HepG2 (cell line): Measurements from ENCODE around the gene GNB1. TPM values are rescaled to one million over a fixed set of nuclear protein-coding genes. Genes with fewer than 3 reads are reported as not detected.

ENCODE experiments used
- ATF7 ChIP-seq, 2 experiments: fragments of 450-650 bp in 1 of 2; sonication (generic) in 1 of 2; formaldehyde crosslinking in 1 of 2; IDR thresholded peaks; 2 replicates each; pipeline versions ENCODE4 v1.4.0 to v1.6.1; 2016 to 2020; ENCODE audit warnings: antibody characterized with exemption in 1 of 2, mild to moderate bottlenecking in 1 of 2, missing genetic modification reagents in 1 of 2
- ATM ChIP-seq: fragments of 450-650 bp; IDR thresholded peaks from 2 replicates; pipeline ENCODE4 v1.7.1; 2017; ENCODE audit warnings: mild to moderate bottlenecking, borderline replicate concordance
- EED ChIP-seq: sonication (generic); formaldehyde crosslinking; IDR thresholded peaks from 2 replicates; pipeline ENCODE4 v1.5.0; 2020; ENCODE audit warnings: mild to moderate bottlenecking, missing genetic modification reagents
- HBP1 ChIP-seq: IDR thresholded peaks from 2 replicates; pipeline ENCODE4 v1.6.1; 2016; ENCODE audit warnings: low read depth, control low read depth
- HNF1B ChIP-seq: sonication (generic); formaldehyde crosslinking; IDR thresholded peaks from 2 replicates; pipeline ENCODE4 v1.5.1; 2020; ENCODE audit warnings: mild to moderate bottlenecking, moderate library complexity, missing genetic modification reagents
- JUN ChIP-seq: sonication (generic); formaldehyde crosslinking; IDR thresholded peaks from 2 replicates; pipeline ENCODE4 v1.4.0; 2020; ENCODE audit warnings: mild to moderate bottlenecking, missing genetic modification reagents
- KDM5B ChIP-seq: sonication (generic); formaldehyde crosslinking; IDR thresholded peaks from 2 replicates; pipeline ENCODE4 v1.4.0; 2020; ENCODE audit warnings: missing genetic modification reagents, mild to moderate bottlenecking, borderline replicate concordance
- KLF12 ChIP-seq: sonication (generic); formaldehyde crosslinking; IDR thresholded peaks from 2 replicates; pipeline ENCODE4 v1.4.0; 2020; ENCODE audit warnings: missing genetic modification reagents, borderline replicate concordance
- NFIC ChIP-seq: IDR thresholded peaks from 2 replicates; pipeline ENCODE4 v1.6.1; 2012; ENCODE audit warnings: mild to moderate bottlenecking, low read length, inconsistent platforms
- NR2F6 ChIP-seq, 2 experiments: IDR thresholded peaks; 2 replicates each; pipeline ENCODE4 v1.6.1; 2016; ENCODE audit warnings: antibody characterized with exemption in 1 of 2, mild to moderate bottlenecking in 1 of 2
- NRL ChIP-seq: sonication (generic); formaldehyde crosslinking; IDR thresholded peaks from 2 replicates; pipeline ENCODE4 v1.5.0; 2020; ENCODE audit warnings: missing genetic modification reagents, mild to moderate bottlenecking, moderate library complexity, borderline replicate concordance
- RCOR2 ChIP-seq: IDR thresholded peaks from 2 replicates; pipeline ENCODE4 v1.6.1; 2016; ENCODE audit warnings: missing biosample characterization, missing genetic modification reagents
- REXO4 ChIP-seq: sonication (generic); formaldehyde crosslinking; IDR thresholded peaks from 2 replicates; pipeline ENCODE4 v1.8.0; 2022; ENCODE audit warnings: missing genetic modification reagents, mild to moderate bottlenecking, borderline replicate concordance
- THRA ChIP-seq: sonication (generic); formaldehyde crosslinking; IDR thresholded peaks from 2 replicates; pipeline ENCODE4 v1.4.0; 2020; ENCODE audit warnings: missing genetic modification reagents, borderline replicate concordance
- YY1 ChIP-seq: IDR thresholded peaks from 2 replicates; pipeline ENCODE4 v1.6.1; 2011; ENCODE audit warnings: low read length, low read depth, moderate library complexity, mild to moderate bottlenecking; ENCODE audit not compliant: insufficient read depth, insufficient replicate concordance
- ZBTB7A ChIP-seq: sonication (generic); formaldehyde crosslinking; IDR thresholded peaks from 2 replicates; pipeline ENCODE4 v1.8.0; 2022; ENCODE audit warnings: mild to moderate bottlenecking, missing genetic modification reagents
- ZMYM3 ChIP-seq: sonication (generic); formaldehyde crosslinking; IDR thresholded peaks from 2 replicates; pipeline ENCODE4 v1.5.1; 2020; ENCODE audit warnings: mild to moderate bottlenecking, missing genetic modification reagents
- ZMYM4 ChIP-seq: sonication (generic); formaldehyde crosslinking; IDR thresholded peaks from 2 replicates; pipeline ENCODE4 v1.8.1; 2023; ENCODE audit warnings: mild to moderate bottlenecking, missing genetic modification reagents
- ZNF234 ChIP-seq: sonication (generic); formaldehyde crosslinking; conservative IDR thresholded peaks from 2 replicates; pipeline ENCODE4 v1.5.1; 2020; ENCODE audit warnings: mild to moderate bottlenecking, missing genetic modification reagents
- ZNF547 ChIP-seq: sonication (generic); formaldehyde crosslinking; IDR thresholded peaks from 2 replicates; pipeline ENCODE4 v1.5.1; 2020; ENCODE audit warnings: mild to moderate bottlenecking, missing genetic modification reagents
- ZNF557 ChIP-seq: sonication (generic); formaldehyde crosslinking; IDR thresholded peaks from 2 replicates; pipeline ENCODE4 v1.4.0; 2020; ENCODE audit warnings: missing genetic modification reagents
- ZNF605 ChIP-seq: sonication (generic); formaldehyde crosslinking; IDR thresholded peaks from 2 replicates; pipeline ENCODE4 v1.8.0; 2022; ENCODE audit warnings: mild to moderate bottlenecking, missing genetic modification reagents
- ZNF773 ChIP-seq: sonication (generic); formaldehyde crosslinking; IDR thresholded peaks from 2 replicates; pipeline ENCODE4 v1.4.0; 2020; ENCODE audit warnings: missing genetic modification reagents, borderline replicate concordance
- polyA plus RNA-seq, 8 experiments: library from polyadenylated mRNA; depleted of rRNA in 3 of 8; stranded (reverse) in 7 of 8; unstranded in 1 of 8; fragments of >200 nt; fragmentation: Illumina TruSeq in 4 of 8; extraction: Trizol in 4 of 8; gene quantifications; 2 replicates each; pipeline versions ENCODE4 v1.2.1 to v1.2.3, GENCODE V29; 2011 to 2016; ENCODE audit warnings: low read depth in 4 of 8, missing spikeins in 1 of 8, mixed read lengths in 1 of 8; ENCODE audit not compliant: insufficient read depth in 1 of 8
- total RNA-seq, 5 experiments: library from RNA; depleted of rRNA; stranded (reverse); fragments of >200 nt; fragmentation: Illumina TruSeq; extraction: Trizol; gene quantifications; 2 replicates each; pipeline ENCODE4 v1.2.3, GENCODE V29; 2016; ENCODE audit warnings: low read depth in 1 of 5
- TF ChIP-seq, protein P1 (sequence below): IDR thresholded peaks from 2 replicates; pipeline ENCODE4 v1.6.1; 2016; ENCODE audit warnings: missing genetic modification reagents, missing compliant biosample characterization
- TF ChIP-seq, protein P2 (sequence below): IDR thresholded peaks from 2 replicates; pipeline ENCODE4 v1.6.1; 2016; ENCODE audit warnings: mild to moderate bottlenecking

GNB1 gene
- total and polyA plus RNA-seq, 2 of the 13 experiments (the other 11 are each of a cell fraction or from before 2014, with no cell fraction given) = 66.2 to 327 TPM

- TF ChIP-seq, protein P1, sequence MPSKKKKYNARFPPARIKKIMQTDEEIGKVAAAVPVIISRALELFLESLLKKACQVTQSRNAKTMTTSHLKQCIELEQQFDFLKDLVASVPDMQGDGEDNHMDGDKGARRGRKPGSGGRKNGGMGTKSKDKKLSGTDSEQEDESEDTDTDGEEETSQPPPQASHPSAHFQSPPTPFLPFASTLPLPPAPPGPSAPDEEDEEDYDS = no peak
- TF ChIP-seq KLF12 = no peak
- TF ChIP-seq NR2F6 (IDR thresholded peaks at IDR 0.05) = no peak; the same call in 1 of the 2 replicates
- TF ChIP-seq NR2F6 (CRISPR knock-in tag; IDR thresholded peaks at IDR 0.05) = peak; percentile 54; the same call in 1 of the 2 replicates
- no peak for TF ChIP-seq JUN (CRISPR knock-in tag)
- no peak for TF ChIP-seq ZNF773 (CRISPR knock-in tag)
- TF ChIP-seq KDM5B (CRISPR knock-in tag) = no peak
- TF ChIP-seq ATM = no peak
- TF ChIP-seq NRL (CRISPR knock-in tag) = no peak
- TF ChIP-seq ZMYM3 = no peak
- no peak for TF ChIP-seq RCOR2 (CRISPR knock-in tag)
- no peak for TF ChIP-seq EED (CRISPR knock-in tag)
- no peak for TF ChIP-seq HBP1 (CRISPR knock-in tag)
- TF ChIP-seq NFIC = no peak
- TF ChIP-seq ZBTB7A = 0 out of 2 replicates have a peak, but pooled peaks have one; percentile 23
- no peak for TF ChIP-seq ATF7 (IDR thresholded peaks at IDR 0.05)
- no peak for TF ChIP-seq ATF7 (CRISPR knock-in tag; IDR thresholded peaks at IDR 0.05)
- TF ChIP-seq ZNF557 (CRISPR knock-in tag) = no peak
- no peak for TF ChIP-seq YY1
- TF ChIP-seq ZNF605 (CRISPR knock-in tag) = no peak
- peak; percentile 93 for TF ChIP-seq THRA
- TF ChIP-seq ZNF234 (CRISPR knock-in tag) = no peak
- TF ChIP-seq ZNF547 (CRISPR knock-in tag) = no peak
- no peak for TF ChIP-seq REXO4
- TF ChIP-seq ZMYM4 = no peak
- TF ChIP-seq HNF1B (CRISPR knock-in tag) = no peak
- TF ChIP-seq, protein P2, sequence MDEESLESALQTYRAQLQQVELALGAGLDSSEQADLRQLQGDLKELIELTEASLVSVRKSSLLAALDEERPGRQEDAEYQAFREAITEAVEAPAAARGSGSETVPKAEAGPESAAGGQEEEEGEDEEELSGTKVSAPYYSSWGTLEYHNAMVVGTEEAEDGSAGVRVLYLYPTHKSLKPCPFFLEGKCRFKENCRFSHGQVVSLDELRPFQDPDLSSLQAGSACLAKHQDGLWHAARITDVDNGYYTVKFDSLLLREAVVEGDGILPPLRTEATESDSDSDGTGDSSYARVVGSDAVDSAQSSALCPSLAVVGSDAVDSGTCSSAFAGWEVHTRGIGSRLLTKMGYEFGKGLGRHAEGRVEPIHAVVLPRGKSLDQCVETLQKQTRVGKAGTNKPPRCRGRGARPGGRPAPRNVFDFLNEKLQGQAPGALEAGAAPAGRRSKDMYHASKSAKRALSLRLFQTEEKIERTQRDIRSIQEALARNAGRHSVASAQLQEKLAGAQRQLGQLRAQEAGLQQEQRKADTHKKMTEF (CRISPR knock-in tag) = peak; percentile 31; the same call in 1 of the 2 replicates
These were observed 8.5 kb upstream of the GNB1 start (continued) for GRCh38 chr1:1899266-1899966.
